ENCODE data around the gene PIP5K1B. TPM values are rescaled to one million over a fixed set of nuclear protein-coding genes. Genes with fewer than 3 reads are reported as not detected.

Gene PIP5K1B
- total and polyA plus RNA-seq, 4 donors, result 0.09 to 30.9 (median 0.29) TPM

DNA sequence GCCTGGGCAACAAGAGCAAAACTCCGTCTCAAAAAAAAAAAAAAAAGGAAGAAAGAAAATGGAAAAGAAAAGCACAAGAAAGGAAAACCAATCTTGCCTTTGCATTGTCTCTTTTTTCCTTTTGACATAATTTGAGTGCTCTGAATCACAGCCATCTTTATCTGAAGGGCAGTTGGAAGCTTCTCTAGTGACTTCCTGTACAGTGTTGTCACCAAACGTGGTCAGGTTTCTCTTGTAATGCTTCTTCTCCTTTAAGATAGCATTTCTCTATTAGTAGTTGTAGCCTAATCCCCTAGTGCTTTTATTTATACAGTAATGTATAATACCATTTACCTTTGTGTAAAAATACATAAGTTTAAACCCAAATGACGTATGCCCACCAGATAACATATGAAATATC lies 290.7 kb downstream of the PIP5K1B start:
- Histone ChIP-seq H3K4me3 (ENCODE audit: low read depth in 1 of 3, low read length in 3 of 3) (no peak overlapping the region), H3K27ac (ENCODE audit: low read depth in 1 of 2, low read length in 2 of 2) (no peak overlapping the region), H3K9me3 (ENCODE audit: control insufficient read depth in 4 of 4, low read length in 3 of 4) (no peaks in the 10 kb centered on the region), H3K4me1 (ENCODE audit: control insufficient read depth in 4 of 4, insufficient read depth in 4 of 4, low read length in 3 of 4) (peaks cover 0 to 6% (median 0%) of the 10 kb centered on the region in 4 donors), H3K36me3 (ENCODE audit: control insufficient read depth in 4 of 4, insufficient read depth in 3 of 4, low read depth in 1 of 4, low read length in 3 of 4) (no peaks in the 10 kb centered on the region), H3K27me3 (ENCODE audit: control insufficient read depth in 4 of 4, insufficient read depth in 4 of 4, low read length in 3 of 4) (no peaks in the 10 kb centered on the region), H3K9ac (ENCODE audit: low read depth in 1 of 2, low read length in 2 of 2) (no peak overlapping the region)
- no peak for DNase-seq (ENCODE audit: low spot score)
- 58% methylated on average over 3 of the region's 3 CpGs for WGBS
- TF ChIP-seq FOXA2 (IDR thresholded peaks at IDR 0.05), result no peak

DNA sequence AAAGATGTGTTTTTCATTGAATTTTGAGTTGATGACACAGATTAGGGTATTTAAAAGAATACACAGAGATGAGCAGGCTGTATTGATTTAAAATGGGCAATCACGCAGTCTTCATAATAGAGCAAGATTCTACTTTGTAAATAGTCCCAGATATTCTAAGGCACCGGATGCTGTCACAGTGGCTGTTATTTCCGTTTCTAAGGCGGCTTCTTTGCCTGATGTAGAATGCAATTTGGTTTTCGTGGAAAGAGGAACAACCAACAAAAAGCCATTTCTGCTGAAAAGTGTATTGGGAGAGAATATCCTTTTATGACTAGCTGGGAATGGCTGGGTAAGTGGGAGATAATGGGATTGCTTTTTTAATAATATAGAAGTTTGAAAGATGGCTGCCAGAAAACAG lies 291.4 kb downstream of the PIP5K1B start:
- H3K9ac ChIP-seq (ENCODE audit: low read depth in 1 of 2, low read length in 2 of 2), result no peak overlapping the region
- peaks cover 0 to 2% (median 0%) of the 10 kb centered on the region in 4 donors for H3K27me3 ChIP-seq (ENCODE audit: control insufficient read depth in 4 of 4, insufficient read depth in 4 of 4, low read length in 3 of 4)
- no peak overlapping the region for H3K4me3 ChIP-seq (ENCODE audit: low read depth in 1 of 3, low read length in 3 of 3)
- TF ChIP-seq RXRA (IDR thresholded peaks at IDR 0.05), result no peak
- peak; percentile 34 to 42 for TF ChIP-seq GABPA (IDR thresholded peaks at IDR 0.05 in 1 of 2, conservative IDR thresholded peaks at IDR 0.05 in 1 of 2)
- 68% methylated on average over 5 of the region's 5 CpGs for WGBS
- H3K4me1 ChIP-seq (ENCODE audit: control insufficient read depth in 4 of 4, insufficient read depth in 4 of 4, low read length in 3 of 4), result peaks cover 0 to 6% (median 0%) of the 10 kb centered on the region in 4 donors
- H3K9me3 ChIP-seq (ENCODE audit: control insufficient read depth in 4 of 4, low read length in 3 of 4), result no peaks in the 10 kb centered on the region
- no peaks in the 10 kb centered on the region for H3K36me3 ChIP-seq (ENCODE audit: control insufficient read depth in 4 of 4, insufficient read depth in 3 of 4, low read depth in 1 of 4, low read length in 3 of 4)
- no peak for DNase-seq (ENCODE audit: low spot score)
- no peak overlapping the region for H3K27ac ChIP-seq (ENCODE audit: low read depth in 1 of 2, low read length in 2 of 2)

DNA sequence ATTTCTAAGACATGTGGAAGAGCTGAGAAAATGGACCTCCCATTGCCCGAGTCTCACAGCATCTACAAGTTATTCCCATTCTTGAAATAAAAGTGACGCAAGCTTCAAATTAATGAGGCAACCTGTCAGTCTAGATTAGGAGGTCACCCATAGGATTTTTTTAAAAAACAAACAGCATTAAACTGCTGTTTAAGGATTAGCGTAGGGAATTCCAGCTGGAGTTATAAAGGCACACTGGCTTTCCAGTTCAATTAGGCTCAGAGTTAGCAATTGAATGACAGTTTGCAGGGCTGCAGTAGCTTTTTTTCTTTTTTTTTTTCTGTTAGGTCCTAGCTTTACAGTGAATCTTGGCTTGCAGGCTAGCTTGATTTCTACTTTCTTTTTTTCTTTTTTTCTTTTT lies 292.6 kb downstream of the PIP5K1B start:
- DNase-seq (ENCODE audit: low spot score), result no peak
- Histone ChIP-seq H3K27ac (ENCODE audit: low read depth in 1 of 2, low read length in 2 of 2) (no peak overlapping the region), H3K36me3 (ENCODE audit: control insufficient read depth in 4 of 4, insufficient read depth in 3 of 4, low read depth in 1 of 4, low read length in 3 of 4) (no peaks in the 10 kb centered on the region), H3K27me3 (ENCODE audit: control insufficient read depth in 4 of 4, insufficient read depth in 4 of 4, low read length in 3 of 4) (peaks cover 0 to 2% (median 0%) of the 10 kb centered on the region in 4 donors), H3K4me3 (ENCODE audit: low read depth in 1 of 3, low read length in 3 of 3) (no peak overlapping the region), H3K9me3 (ENCODE audit: control insufficient read depth in 4 of 4, low read length in 3 of 4) (no peaks in the 10 kb centered on the region), H3K9ac (ENCODE audit: low read depth in 1 of 2, low read length in 2 of 2) (no peak overlapping the region), H3K4me1 (ENCODE audit: control insufficient read depth in 4 of 4, insufficient read depth in 4 of 4, low read length in 3 of 4) (peaks cover 0 to 6% (median 0%) of the 10 kb centered on the region in 4 donors)
- TF ChIP-seq HNF4G (IDR thresholded peaks at IDR 0.05), result no peak
- TF ChIP-seq GABPA (IDR thresholded peaks at IDR 0.05 in 1 of 2, conservative IDR thresholded peaks at IDR 0.05 in 1 of 2), result no peak
- WGBS, result 74% methylated on average over 3 of the region's 3 CpGs

DNA sequence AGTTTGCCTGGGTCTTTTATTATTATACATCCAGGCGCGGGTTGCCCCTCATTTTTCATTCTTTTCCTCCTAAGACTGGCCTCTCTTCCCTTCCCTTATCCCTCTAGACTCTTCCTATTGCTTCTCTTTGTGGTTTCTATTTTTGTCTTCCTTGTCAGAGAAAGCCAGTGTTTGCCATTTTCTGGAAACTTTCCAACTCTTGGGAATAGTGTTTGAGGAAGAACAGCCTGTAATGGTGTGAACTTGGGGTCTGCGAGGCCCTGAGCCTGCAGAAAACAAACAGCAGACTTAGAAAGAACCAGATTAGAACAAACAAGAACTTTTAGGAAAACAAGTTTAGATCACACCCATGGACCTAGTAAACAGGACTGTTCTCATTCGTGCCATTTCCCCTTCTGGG lies 293.3 kb downstream of the PIP5K1B start:
- H3K27ac ChIP-seq (ENCODE audit: low read depth in 1 of 2, low read length in 2 of 2), result no peak overlapping the region
- 54% methylated on average over 4 of the region's 4 CpGs for WGBS
- no peak for TF ChIP-seq CTCF (IDR thresholded peaks at IDR 0.05; ENCODE audit: low read depth, low read length, missing input control)
- TF ChIP-seq RXRA (IDR thresholded peaks at IDR 0.05), result no peak
- TF ChIP-seq, protein P1, sequence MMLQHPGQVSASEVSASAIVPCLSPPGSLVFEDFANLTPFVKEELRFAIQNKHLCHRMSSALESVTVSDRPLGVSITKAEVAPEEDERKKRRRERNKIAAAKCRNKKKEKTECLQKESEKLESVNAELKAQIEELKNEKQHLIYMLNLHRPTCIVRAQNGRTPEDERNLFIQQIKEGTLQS (IDR thresholded peaks at IDR 0.05), result no peak
- no peak for TF ChIP-seq SP1 (IDR thresholded peaks at IDR 0.05)
- TF ChIP-seq YY1 (IDR thresholded peaks at IDR 0.05), result no peak
- no peak for TF ChIP-seq HNF4G (IDR thresholded peaks at IDR 0.05)
- no peak for TF ChIP-seq JUND (IDR thresholded peaks at IDR 0.05)
- TF ChIP-seq, protein P2, sequence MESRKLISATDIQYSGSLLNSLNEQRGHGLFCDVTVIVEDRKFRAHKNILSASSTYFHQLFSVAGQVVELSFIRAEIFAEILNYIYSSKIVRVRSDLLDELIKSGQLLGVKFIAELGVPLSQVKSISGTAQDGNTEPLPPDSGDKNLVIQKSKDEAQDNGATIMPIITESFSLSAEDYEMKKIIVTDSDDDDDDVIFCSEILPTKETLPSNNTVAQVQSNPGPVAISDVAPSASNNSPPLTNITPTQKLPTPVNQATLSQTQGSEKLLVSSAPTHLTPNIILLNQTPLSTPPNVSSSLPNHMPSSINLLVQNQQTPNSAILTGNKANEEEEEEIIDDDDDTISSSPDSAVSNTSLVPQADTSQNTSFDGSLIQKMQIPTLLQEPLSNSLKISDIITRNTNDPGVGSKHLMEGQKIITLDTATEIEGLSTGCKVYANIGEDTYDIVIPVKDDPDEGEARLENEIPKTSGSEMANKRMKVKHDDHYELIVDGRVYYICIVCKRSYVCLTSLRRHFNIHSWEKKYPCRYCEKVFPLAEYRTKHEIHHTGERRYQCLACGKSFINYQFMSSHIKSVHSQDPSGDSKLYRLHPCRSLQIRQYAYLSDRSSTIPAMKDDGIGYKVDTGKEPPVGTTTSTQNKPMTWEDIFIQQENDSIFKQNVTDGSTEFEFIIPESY (IDR thresholded peaks at IDR 0.05), result no peak
- TF ChIP-seq NR2F2 (IDR thresholded peaks at IDR 0.05), result no peak
- TF ChIP-seq, protein P3, sequence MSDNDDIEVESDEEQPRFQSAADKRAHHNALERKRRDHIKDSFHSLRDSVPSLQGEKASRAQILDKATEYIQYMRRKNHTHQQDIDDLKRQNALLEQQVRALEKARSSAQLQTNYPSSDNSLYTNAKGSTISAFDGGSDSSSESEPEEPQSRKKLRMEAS (IDR thresholded peaks at IDR 0.05), result no peak
- TF ChIP-seq HNF4A (conservative IDR thresholded peaks at IDR 0.05), result no peak
- TF ChIP-seq FOXA2 (IDR thresholded peaks at IDR 0.05), result no peak
- TF ChIP-seq EGR1 (IDR thresholded peaks at IDR 0.05; ENCODE audit: low read depth in 2 of 2), result no peak
- no peak for TF ChIP-seq FOXA1 (IDR thresholded peaks at IDR 0.05)
- TF ChIP-seq RAD21 (IDR thresholded peaks at IDR 0.05), result no peak
- no peak for TF ChIP-seq REST (IDR thresholded peaks at IDR 0.05)
- no peak for TF ChIP-seq GABPA (IDR thresholded peaks at IDR 0.05 in 1 of 2, conservative IDR thresholded peaks at IDR 0.05 in 1 of 2)
- peaks cover 0 to 2% (median 0%) of the 10 kb centered on the region in 4 donors for H3K27me3 ChIP-seq (ENCODE audit: control insufficient read depth in 4 of 4, insufficient read depth in 4 of 4, low read length in 3 of 4)
- H3K9ac ChIP-seq (ENCODE audit: low read depth in 1 of 2, low read length in 2 of 2), result no peak overlapping the region
- DNase-seq (ENCODE audit: low spot score), result no peak
- H3K36me3 ChIP-seq (ENCODE audit: control insufficient read depth in 4 of 4, insufficient read depth in 3 of 4, low read depth in 1 of 4, low read length in 3 of 4), result no peaks in the 10 kb centered on the region
- no peak overlapping the region for H3K4me3 ChIP-seq (ENCODE audit: low read depth in 1 of 3, low read length in 3 of 3)
- H3K4me1 ChIP-seq (ENCODE audit: control insufficient read depth in 4 of 4, insufficient read depth in 4 of 4, low read length in 3 of 4), result peaks cover 0 to 6% (median 0%) of the 10 kb centered on the region in 4 donors
- no peaks in the 10 kb centered on the region for H3K9me3 ChIP-seq (ENCODE audit: control insufficient read depth in 4 of 4, low read length in 3 of 4)
